IPS-11a (cell line): ENCODE measurements around the gene VPS11.

Experiments used
- H3K4me3 ChIP-seq: one replicate; pipeline ENCODE4 v1.5.1; 2013; ENCODE audit warnings: low read depth, low read length, control low read depth

Gene VPS11

DNA sequence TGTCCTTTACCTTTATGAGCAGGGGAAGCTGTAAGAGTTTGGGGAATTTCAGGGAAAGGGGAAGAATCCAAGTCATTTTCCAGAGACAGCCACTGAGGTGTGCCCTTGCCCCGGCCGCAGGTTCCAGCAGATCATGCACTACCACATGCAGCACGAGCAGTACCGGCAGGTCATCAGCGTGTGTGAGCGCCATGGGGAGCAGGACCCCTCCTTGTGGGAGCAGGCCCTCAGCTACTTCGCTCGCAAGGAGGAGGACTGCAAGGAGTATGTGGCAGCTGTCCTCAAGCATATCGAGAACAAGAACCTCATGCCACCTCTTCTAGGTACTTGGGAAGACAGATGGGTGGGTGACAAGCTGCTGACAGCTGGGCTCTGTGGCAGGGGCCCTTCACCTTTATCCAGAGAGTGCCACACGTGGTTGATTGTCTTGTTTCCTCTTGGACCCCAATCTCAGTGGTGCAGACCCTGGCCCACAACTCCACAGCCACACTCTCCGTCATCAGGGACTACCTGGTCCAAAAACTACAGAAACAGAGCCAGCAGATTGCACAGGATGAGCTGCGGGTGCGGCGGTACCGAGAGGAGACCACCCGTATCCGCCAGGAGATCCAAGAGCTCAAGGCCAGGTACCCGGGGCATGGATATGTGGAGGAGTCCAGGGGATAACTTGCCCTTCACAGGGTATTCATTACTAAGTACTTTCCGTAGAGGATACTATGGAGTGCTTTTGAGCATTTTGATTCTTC is 11.2 kb downstream of the VPS11 start:
- H3K4me3 ChIP-seq = no peak overlapping the region

DNA sequence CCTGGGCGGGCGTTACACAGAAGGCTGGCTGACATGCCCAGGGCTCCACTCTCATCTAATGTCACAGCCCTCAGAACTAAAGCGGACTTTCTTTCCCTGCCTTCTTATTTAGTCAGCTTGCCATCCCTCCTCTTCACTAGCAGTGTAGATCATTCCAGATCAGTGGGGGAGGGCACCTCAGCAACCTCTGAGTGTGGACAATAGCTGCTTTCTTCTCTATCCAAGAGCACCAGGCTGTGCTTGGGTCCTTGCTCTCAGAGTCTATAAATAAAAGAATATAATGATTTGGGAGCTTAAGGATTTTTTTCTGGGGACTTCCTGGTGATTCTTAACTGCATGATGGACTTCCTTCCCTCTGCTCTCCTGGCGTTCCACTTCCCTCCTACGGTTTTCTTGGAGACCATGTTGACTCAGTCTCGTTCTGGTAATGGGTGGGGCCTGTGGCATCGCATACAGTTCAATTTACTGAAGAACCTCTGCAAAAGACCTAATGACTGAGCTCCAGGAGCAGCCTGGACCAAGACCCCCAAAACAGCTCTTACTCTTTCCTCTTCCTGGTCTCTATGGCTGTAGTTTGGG is 14.2 kb downstream of the VPS11 start:
- no peak overlapping the region for H3K4me3 ChIP-seq

DNA sequence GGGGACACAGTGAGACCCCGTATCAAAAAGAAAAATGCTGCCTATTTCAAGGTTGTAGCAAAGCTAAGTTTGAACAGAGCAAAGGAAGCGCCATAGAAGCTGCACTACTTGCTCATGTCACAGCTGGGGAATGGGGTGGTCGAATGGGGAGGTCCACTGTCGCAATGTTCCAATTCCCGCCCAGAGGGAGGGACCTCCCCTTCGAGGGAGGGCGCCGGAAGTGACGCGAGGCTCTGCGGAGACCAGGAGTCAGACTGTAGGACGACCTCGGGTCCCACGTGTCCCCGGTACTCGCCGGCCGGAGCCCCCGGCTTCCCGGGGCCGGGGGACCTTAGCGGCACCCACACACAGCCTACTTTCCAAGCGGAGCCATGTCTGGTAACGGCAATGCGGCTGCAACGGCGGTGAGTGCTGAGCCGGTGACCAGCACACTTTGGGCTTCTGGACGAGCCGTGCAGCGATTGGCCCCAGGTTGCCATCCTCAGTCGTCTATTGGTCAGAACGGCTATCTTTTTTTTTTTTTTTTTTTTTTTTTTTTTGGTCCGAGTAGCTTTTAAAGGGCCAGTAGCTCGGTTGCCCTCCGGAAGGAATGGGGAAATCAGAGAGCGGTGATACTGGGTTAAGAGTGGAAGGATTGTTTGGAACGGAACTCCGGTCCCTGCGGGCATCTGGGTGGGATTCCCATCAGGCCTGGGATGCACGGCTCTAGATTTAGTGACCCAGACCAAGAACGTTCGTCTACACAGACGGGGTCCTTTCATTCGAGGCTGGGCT is 17.2 kb downstream of the VPS11 start, which contains the start of gene HMBS:
Gene HMBS (plus strand): TSS at position 219 of the 774 bp plus-strand sequence. CDS start 153 bp downstream, at position 372.
- peak within 1 kb of the TSS; percentile 94 for H3K4me3 ChIP-seq

DNA sequence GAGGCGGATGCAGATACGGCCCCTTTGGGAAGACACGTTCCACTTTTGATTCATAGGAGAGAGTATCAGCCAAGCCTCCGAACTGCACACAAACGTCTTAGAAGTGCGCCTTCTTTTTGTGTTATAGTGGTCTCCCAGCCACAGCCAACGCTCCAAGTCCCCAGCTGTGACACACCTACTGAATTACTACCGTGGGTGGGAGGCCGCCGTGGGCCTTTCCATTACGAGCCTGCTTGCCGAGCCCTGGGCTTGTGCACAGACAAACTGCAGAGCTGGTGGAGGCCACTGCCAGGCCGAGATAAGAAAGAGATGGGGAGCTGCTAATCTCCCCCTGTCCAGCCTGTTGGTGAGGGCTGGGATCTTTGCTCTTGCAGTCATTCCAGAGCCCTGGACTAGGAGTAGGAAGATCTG is 17.8 kb downstream of the VPS11 start:
- peak overlapping the region; percentile 94 for H3K4me3 ChIP-seq

DNA sequence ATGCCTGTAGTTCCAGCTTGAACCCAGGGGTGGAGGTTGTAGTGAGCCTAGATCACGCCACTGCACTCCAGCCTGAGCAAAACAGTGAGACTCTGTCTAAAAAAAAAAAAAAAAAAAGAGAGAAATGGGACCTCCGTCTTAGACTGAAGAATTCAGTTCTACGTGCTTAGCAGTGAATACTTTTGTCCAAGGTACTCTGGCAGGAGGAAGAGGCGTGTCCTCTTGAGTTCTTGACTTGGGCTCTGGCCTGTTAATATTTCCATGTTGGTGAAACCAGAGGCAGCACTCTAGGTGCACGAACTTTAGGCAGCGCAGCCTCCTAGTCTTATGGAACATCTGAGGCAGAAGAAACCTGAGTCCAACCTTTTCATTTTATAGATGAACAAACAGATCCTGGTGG is 19.5 kb downstream of the VPS11 start:
- H3K4me3 ChIP-seq = no peak overlapping the region

DNA sequence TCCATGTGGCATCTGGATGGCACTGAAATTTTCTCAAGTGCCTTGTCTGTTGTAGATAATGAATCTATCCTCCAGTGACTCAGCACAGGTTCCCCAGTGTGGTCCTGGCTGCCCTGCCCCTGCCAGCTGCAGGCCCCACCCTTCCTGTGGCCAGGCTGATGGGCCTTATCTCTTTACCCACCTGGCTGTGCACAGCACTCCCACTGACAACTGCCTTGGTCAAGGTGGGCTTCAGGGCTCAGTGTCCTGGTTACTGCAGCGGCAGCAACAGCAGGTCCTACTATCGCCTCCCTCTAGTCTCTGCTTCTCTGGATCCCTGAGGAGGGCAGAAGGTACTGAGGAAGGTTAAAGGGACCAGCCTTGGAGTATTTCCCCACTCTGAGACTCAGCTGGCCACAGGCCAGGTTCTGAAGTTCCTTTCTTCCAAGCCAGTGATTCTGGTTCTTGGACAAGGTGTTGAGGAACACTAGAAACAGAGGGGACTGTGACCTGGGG is 20.2 kb downstream of the VPS11 start:
- H3K4me3 ChIP-seq = no peak overlapping the region

DNA sequence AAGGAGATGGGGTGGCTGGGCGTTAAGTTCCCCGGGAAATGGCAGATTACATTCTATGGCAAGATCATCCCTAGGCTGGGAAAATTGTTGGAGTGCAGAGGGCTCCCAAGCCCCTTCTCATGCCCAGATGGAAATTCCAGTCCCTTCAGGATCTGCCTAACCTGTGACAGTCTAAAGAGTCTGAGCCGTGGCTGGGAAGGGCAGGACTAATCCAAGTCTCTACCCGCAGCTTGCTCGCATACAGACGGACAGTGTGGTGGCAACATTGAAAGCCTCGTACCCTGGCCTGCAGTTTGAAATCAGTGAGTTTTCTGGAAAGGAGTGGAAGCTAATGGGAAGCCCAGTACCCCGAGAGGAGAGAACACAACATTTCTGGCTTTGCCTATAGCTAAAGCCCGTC is 20.8 kb downstream of the VPS11 start:
- H3K4me3 ChIP-seq = no peak overlapping the region

DNA sequence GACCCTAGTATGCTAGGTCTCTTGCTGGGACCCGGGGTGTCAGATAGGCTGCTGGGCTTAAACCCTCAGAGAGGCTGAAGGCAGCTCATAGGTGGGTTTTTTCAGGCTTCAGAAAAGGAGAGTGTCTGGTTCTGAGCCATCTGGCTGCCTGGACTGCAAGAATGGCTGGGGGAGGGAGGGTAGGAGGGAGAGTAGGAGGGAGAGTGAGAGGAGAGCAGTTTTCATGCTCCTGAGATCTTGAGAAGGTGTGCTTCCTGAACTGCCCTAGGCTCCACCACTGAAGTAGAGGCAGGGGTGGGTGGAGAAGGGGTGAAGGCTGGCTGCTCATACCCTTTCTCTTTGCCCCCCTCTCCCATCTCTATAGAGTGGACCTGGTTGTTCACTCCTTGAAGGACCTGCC is 21.7 kb downstream of the VPS11 start:
- no peak overlapping the region for H3K4me3 ChIP-seq

DNA sequence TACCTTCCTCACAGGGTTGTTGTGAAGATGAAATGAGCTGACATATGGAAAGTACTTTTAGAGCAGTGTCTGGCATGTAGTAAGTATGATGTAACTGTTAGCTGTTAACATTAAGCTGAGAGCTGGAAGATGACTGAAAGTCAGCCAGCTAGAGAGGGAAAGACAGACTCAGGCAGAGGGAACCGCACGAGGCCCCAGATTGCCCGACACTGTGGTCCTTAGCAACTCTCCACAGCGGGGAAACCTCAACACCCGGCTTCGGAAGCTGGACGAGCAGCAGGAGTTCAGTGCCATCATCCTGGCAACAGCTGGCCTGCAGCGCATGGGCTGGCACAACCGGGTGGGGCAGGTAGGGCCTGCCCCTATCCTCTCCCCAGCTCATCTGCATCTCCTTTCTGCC is 23.6 kb downstream of the VPS11 start:
- H3K4me3 ChIP-seq = no peak overlapping the region

DNA sequence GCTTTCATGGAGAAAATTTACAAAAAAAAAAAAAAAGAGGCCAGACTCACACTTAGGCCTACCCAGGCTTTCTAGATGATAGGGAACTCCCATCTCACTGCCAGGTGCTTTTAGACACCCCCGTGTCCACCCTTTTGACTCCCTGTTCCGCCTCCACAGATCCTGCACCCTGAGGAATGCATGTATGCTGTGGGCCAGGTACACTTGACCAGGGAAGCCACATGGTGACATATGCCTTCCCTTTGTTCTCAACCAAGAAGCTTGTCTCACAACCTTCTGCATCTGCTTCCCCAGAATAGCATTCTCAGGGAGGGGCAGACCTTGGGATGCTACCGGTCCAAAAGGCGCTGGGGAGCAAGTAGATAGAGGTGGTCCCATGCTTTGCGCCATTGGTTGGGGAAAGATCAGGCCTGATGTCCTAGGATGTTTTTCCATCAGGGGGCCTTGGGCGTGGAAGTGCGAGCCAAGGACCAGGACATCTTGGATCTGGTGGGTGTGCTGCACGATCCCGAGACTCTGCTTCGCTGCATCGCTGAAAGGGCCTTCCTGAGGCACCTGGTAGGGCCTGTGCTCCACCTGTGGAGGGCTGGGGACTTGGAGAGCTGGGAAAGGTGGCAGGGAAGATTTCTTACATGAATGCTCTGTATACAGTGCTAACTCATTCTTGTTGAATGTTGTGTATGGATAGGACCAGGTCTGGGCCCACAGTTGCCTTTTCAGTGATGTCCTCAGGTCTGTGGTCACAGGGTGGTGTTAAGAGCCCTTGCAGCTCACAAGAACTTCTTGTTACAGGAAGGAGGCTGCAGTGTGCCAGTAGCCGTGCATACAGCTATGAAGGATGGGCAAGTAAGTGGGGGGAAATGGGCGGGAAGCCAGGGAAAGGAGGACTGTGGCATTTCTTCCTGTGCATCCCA is 24.6 kb downstream of the VPS11 start:
- H3K4me3 ChIP-seq = no peak overlapping the region

DNA sequence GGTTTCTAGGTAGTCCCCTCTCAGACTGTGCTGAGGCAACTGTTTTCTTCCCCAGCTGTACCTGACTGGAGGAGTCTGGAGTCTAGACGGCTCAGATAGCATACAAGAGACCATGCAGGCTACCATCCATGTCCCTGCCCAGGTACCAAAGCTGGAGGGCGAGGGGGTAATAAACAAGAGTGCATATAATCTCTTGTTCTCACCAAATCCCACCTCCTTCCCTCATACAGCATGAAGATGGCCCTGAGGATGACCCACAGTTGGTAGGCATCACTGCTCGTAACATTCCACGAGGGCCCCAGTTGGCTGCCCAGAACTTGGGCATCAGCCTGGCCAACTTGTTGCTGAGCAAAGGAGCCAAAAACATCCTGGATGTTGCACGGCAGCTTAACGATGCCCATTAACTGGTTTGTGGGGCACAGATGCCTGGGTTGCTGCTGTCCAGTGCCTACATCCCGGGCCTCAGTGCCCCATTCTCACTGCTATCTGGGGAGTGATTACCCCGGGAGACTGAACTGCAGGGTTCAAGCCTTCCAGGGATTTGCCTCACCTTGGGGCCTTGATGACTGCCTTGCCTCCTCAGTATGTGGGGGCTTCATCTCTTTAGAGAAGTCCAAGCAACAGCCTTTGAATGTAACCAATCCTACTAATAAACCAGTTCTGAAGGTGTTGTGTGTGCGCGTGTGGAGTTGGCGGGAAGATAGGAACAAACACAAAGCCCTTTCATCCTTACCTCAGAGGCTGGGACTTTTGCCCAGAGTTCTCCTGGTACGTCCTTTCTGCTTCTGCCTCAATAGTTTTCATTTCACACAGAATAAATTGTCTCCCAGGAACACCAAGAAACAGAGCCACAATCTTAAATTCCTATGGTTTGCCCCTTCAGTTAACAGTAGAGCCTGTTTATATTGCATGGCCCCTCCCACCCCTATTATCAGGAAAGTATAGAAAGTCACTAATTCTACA is 25.5 kb downstream of the VPS11 start:
- peak overlapping the region; percentile 83 for H3K4me3 ChIP-seq

DNA sequence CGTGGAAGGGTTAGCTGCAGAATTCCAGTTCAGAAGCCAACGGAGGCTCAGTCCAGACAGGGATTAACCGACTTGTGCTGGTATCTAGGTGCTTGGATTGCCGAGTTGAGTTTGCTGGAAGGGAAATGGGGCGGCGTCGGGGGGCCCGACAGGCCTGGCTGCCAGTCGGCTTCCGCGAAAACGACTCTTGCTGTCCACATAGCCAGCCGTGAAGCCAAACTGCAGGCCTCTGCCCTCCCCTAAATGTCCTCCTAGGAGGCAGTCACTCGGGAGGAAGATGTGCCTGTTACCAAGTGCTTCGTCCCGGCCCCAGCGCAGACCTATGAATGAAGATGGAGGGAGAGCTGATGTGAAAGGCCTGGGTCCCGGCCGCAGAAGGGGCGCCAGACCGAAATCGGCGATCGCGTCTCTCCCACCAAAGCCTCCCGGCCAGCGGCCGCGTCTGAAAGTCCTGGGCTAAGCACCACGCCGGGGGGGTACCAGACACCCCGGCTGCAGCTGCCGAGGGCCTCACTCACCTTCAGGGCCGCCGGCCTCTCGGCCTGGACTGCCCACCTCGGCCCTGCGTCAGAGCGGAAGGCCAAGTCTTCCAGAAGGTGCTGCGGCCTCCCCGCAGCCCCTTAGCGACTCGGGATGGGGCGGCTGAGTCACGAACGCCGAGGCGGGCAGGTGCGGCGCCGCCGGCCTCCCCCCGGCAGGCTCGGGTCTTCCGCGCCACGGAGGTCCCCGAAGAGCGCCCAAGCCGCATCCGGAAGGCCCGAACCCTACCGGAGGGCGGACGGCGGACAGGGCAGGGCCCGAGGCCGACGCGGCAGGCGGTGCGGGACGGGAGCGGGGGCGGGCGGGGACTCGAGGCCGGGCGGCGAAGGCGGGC is 26.6 kb downstream of the VPS11 start:
- peak overlapping the region; percentile 83 for H3K4me3 ChIP-seq

DNA sequence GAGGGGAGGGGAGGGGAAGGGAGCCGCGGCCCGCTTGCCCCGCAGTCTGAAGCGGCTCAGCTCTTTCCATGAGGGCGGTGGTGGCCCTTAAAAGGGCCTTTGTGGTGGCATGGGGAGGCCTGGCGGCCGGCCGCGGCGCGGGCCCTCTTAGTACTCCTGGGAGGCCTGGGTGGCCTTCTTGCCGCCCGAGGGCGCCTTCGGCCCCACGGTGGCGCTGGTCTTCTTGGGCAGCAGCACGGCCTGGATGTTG is 27.1 kb downstream of the VPS11 start:
- peak overlapping the region; percentile 83 for H3K4me3 ChIP-seq

DNA sequence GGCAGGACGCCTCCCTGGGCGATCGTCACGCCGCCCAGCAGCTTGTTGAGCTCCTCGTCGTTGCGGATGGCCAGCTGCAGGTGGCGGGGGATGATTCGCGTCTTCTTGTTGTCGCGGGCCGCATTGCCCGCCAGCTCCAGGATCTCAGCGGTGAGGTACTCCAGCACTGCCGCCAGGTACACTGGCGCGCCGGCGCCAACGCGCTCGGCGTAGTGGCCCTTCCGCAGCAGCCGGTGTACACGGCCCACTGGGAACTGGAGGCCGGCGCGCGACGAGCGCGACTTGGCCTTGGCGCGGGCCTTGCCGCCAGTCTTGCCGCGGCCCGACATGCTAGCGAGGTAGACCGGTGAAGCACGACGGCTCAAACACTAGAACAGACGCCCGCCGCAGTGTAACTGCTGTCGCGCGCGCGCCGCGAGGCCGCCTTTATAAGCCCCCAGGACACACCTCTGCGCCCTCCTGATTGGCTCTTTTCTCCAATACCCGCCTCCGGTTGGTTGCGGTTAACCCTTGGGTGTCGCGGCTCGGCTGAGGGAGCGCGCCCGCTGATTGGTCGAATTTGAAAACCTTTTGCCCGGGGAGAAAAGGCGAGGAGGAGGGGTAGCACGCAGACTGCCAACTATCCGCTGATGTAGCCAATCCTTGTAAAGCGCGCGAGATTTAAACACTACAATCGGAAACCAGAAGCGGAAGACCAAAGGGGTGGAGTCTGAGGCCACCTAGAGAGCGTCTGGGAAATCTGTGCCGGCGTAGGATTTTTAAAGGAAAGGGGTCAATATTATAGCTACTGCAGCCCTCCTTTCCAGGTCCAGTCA is 27.7 kb downstream of the VPS11 start:
- peak overlapping the region; percentile 83 for H3K4me3 ChIP-seq

DNA sequence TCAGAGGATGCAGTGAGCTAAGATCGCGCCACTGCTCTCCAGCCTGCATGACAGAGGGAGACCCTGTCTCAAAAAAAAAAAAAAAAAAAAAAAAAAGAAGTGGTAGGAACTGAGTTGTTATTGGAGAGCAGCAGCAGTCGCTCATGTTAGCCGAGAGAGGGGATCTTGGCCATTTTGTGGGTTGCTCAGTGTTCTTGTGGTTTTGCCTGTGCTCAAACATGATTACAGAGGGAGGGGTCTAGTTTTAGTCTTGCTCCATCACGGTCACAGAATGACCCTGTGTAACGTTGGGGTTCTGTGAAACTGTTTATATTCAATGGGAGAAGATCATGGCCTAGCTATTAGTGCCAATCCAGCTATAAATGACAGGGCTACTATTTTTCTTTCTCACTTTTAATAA is 32.1 kb downstream of the VPS11 start:
- no peak overlapping the region for H3K4me3 ChIP-seq

DNA sequence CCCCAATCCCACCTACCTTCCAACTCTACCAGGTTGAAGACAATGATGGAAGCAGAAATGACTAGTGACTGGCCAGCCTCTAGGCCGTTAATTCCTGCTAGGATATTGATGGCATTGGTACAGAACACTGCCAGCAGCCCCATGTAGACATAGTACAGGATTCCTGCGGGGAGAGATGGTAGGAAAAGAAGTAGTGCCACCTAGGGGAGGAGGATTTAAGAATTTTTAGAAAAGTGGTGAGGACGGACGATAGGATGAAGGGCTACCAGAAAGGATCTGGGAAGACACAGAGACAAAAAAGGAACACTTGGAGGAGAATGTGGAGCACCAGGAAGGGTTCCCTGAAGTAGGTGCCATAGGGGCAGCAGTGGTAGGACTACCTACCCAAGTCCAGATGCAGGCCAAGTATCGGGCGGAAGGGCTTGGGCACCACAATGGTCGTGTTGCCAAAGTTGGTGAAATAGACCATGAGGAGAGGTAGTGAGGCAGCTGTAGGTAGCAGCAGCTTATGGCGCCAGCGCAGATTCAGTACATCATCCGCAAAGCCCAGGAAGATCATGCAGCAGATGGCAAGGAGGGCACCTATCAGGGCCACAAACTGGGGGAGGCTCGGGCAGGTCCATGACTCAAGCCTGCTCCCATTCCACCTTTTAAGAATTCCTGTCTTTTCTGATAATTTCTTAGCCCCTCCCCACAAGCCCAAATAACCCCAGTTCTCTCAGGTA is 32.8 kb downstream of the VPS11 start:
- peak overlapping the region; percentile 94 for H3K4me3 ChIP-seq

DNA sequence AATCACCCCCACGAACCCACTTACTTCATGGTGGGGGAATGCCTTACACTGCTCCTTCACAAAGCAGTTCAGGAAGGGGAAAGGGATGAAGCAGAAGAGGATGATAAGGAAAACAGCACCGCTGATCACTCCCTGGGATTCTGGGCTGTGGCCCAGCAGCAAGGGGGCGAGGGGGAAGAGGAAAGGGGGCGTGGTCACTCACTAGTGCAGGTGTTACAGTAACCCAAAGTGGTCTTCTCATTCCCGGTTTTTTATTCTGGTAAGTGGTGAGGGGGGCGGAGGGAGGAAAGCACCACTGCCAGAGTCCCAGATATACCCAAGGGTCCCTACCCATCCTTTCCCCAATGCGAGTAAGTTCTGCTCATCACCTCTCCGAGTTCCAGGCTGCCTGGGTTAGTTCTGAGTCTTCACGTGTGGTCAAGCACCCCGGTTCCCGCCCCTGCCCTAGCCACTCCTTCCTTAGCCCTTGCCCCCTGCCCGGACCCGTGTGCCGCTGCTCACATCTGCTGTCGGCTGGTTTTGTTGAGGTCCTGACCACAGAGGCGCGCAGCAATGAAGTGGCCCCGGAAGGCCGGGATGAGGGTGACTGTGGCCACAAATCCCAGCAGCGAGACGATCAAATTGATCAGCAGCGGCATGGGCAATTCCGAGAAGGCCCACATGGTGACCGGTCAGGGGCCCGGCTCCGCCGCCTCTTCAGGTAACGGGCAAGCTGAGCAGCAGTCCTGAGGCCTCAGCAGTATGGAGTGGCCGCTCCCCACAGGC is 33.6 kb downstream of the VPS11 start:
- peak overlapping the region; percentile 94 for H3K4me3 ChIP-seq
